ENCODE measurements around the gene OVCH1. TPM values are rescaled to one million over a fixed set of nuclear protein-coding genes. Genes with fewer than 3 reads are reported as not detected.

The OVCH1 gene
- total RNA-seq, 1 experiment from 2014 or later = not detected

DNA sequence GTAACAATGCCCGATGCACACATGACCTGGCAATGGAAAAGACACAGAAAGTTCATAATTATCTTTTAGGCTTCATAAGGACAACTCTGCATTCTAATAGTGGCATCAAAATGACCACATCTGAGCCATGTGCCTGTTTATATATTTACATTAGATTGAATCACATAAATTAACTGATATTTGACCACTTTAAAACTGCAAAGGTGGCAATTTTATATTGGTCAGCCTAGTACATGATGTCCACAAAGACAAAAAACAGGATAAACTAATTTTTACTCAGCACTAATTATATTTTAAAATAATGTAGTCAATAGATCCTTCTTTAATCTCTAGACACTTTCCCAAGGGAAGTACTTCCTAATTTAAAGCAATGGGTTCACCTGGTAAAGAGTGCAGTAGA, 12.0 kb upstream of the OVCH1 start:
- Mint-ChIP-seq H3K27ac (ENCODE audit: unreplicated experiment) (no peak overlapping the region), H3K9me3 (ENCODE audit: unreplicated experiment) (no peaks in the 10 kb centered on the region), H3K36me3 (ENCODE audit: insufficient read depth, unreplicated experiment) (no peaks in the 10 kb centered on the region), H3K27me3 (ENCODE audit: insufficient read depth, unreplicated experiment) (peaks cover 6% of the 10 kb centered on the region), H3K4me1 (ENCODE audit: low read depth, unreplicated experiment) (no peaks in the 10 kb centered on the region), H3K4me3 (ENCODE audit: unreplicated experiment) (no peak overlapping the region)
- ChIA-PET CTCF (no interaction called here), POLR2A (no interaction called here)
- Histone ChIP-seq H3K27me3 (replicated peaks; ENCODE audit: control insufficient read depth, insufficient read depth, low read length) (no peaks in the 10 kb centered on the region), H3K9me3 (no peaks in the 10 kb centered on the region), H3K36me3 (ENCODE audit: control insufficient read depth, insufficient read depth, low read length) (no peaks in the 10 kb centered on the region), H3K4me1 (0 out of 2 replicates have a peak, but pooled peaks cover 5% of the 10 kb centered on the region), H3K4me3 (ENCODE audit: low read depth, low read length) (no peak overlapping the region)
- no peak for DNase-seq
- no TSS peak for BruUV-seq (replicated peaks)
- no peak for TF ChIP-seq CTCF (IDR thresholded peaks at IDR 0.05; ENCODE audit: insufficient read depth in 1 of 2, low read depth in 1 of 2, low read length in 1 of 2, severe bottlenecking in 1 of 2, unreplicated experiment in 1 of 2)
- intact Hi-C loops (cut with micrococcal nuclease; ENCODE audit: unreplicated experiment) = no loop called here

DNA sequence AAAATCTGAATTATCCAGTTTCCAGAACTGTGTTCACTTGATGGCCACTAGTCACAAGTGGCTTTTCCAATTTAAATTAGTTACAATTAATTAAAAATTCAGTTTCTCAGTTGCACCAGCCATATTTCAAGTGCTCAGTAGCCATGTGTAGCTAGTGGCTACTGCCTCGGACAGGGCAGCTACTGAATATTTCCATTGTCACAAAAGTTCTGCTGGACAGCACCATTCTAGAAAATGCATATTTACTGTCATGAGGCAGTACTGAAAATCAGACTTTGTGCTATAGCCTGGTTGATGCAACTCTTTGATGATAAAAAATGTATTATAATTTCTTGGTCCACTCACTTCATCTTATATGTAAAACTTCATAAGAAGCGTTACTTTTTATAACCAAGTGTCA, 11.5 kb upstream of the OVCH1 start:
- Mint-ChIP-seq H3K27me3 (ENCODE audit: insufficient read depth, unreplicated experiment) (peaks cover 6% of the 10 kb centered on the region), H3K4me3 (ENCODE audit: unreplicated experiment) (no peak overlapping the region), H3K36me3 (ENCODE audit: insufficient read depth, unreplicated experiment) (no peaks in the 10 kb centered on the region), H3K4me1 (ENCODE audit: low read depth, unreplicated experiment) (no peaks in the 10 kb centered on the region), H3K27ac (ENCODE audit: unreplicated experiment) (no peak overlapping the region), H3K9me3 (ENCODE audit: unreplicated experiment) (no peaks in the 10 kb centered on the region)
- CTCF ChIA-PET = no interaction called here
- no TSS peak for BruUV-seq (replicated peaks)
- no peak overlapping the region for H3K4me3 ChIP-seq (ENCODE audit: low read depth, low read length)
- POLR2A ChIA-PET = no interaction called here
- no peak for TF ChIP-seq CTCF (IDR thresholded peaks at IDR 0.05; ENCODE audit: insufficient read depth in 1 of 2, low read depth in 1 of 2, low read length in 1 of 2, severe bottlenecking in 1 of 2, unreplicated experiment in 1 of 2)
- no peaks in the 10 kb centered on the region for H3K27me3 ChIP-seq (replicated peaks; ENCODE audit: control insufficient read depth, insufficient read depth, low read length)
- no peak for DNase-seq
- H3K4me1 ChIP-seq = 0 out of 2 replicates have a peak, but pooled peaks cover 5% of the 10 kb centered on the region
- intact Hi-C loops (cut with micrococcal nuclease; ENCODE audit: unreplicated experiment) = no loop called here
- no peaks in the 10 kb centered on the region for H3K36me3 ChIP-seq (ENCODE audit: control insufficient read depth, insufficient read depth, low read length)
- H3K9me3 ChIP-seq = no peaks in the 10 kb centered on the region

- Mint-ChIP-seq H3K36me3 (ENCODE audit: insufficient read depth, unreplicated experiment) (no peaks in the 10 kb centered on the region), H3K27me3 (ENCODE audit: insufficient read depth, unreplicated experiment) (peaks cover 10% of the 10 kb centered on the region), H3K27ac (ENCODE audit: unreplicated experiment) (no peak overlapping the region), H3K4me1 (ENCODE audit: low read depth, unreplicated experiment) (no peaks in the 10 kb centered on the region), H3K4me3 (ENCODE audit: unreplicated experiment) (no peak overlapping the region), H3K9me3 (ENCODE audit: unreplicated experiment) (no peaks in the 10 kb centered on the region)
- Histone ChIP-seq H3K4me3 (ENCODE audit: low read depth, low read length) (no peak overlapping the region), H3K27me3 (replicated peaks; ENCODE audit: control insufficient read depth, insufficient read depth, low read length) (no peaks in the 10 kb centered on the region), H3K9me3 (no peaks in the 10 kb centered on the region), H3K36me3 (ENCODE audit: control insufficient read depth, insufficient read depth, low read length) (no peaks in the 10 kb centered on the region), H3K4me1 (0 out of 2 replicates have a peak, but pooled peaks cover 5% of the 10 kb centered on the region)
- no TSS peak for BruUV-seq (replicated peaks)
- ChIA-PET POLR2A (no interaction called here), CTCF (no interaction called here)
- no peak for DNase-seq
- intact Hi-C loops (cut with micrococcal nuclease; ENCODE audit: unreplicated experiment) = no loop called here
- no peak for TF ChIP-seq CTCF (IDR thresholded peaks at IDR 0.05; ENCODE audit: insufficient read depth in 1 of 2, low read depth in 1 of 2, low read length in 1 of 2, severe bottlenecking in 1 of 2, unreplicated experiment in 1 of 2)
These were observed 7.6 kb upstream of the OVCH1 start for GRCh38 chr12:29505122-29505521.
